Activated T-helper 2 cell treated with anti-CD3 and anti-CD28 coated beads, Interferon-gamma antibody, Interleukin-2, Interleukin-4, amounts not matched to agents 10 μg/mL and 5 μg/mL and 100 μg/mL, durations not matched to agents 14 hours and 24 hours and 36 hours (primary cell): ENCODE results near the gene SH2D5. TPM values are rescaled to one million over a fixed set of nuclear protein-coding genes. Genes with fewer than 3 reads are reported as not detected.

Experiments used
- DNase-seq: peaks from one replicate; pipeline ENCODE4 v3.0.0; 2021; ENCODE audit warnings: low spot score
- H3K27ac Mint-ChIP-seq: one replicate; pipeline ENCODE4 v1.8.0; 2021; ENCODE audit warnings: mixed read lengths
- H3K27me3 Mint-ChIP-seq: one replicate; pipeline ENCODE4 v1.8.0; 2021; ENCODE audit warnings: low read depth, mixed read lengths
- H3K36me3 Mint-ChIP-seq: one replicate; pipeline ENCODE4 v1.8.0; 2021; ENCODE audit warnings: low read depth, mixed read lengths
- H3K4me1 Mint-ChIP-seq: one replicate; pipeline ENCODE4 v1.8.0; 2021; ENCODE audit warnings: low read depth, mixed read lengths
- H3K4me3 Mint-ChIP-seq: one replicate; pipeline ENCODE4 v1.8.0; 2021; ENCODE audit warnings: low read depth, mild to moderate bottlenecking, moderate library complexity, mixed read lengths
- H3K9me3 Mint-ChIP-seq: one replicate; pipeline ENCODE4 v1.8.0; 2021; ENCODE audit warnings: mixed read lengths
- intact Hi-C: fragments of 100-400 bp; cut with micrococcal nuclease; formaldehyde crosslinking; loops from one replicate; pipeline ENCODE4 v1.15.1; 2023
- total RNA-seq: library from RNA; stranded (reverse); gene quantifications from 2 replicates; pipeline ENCODE4 v1.2.3, GENCODE V29; 2022

The SH2D5 gene
- 0.05 and 0.16 TPM in 2 replicates for total RNA-seq

DNA sequence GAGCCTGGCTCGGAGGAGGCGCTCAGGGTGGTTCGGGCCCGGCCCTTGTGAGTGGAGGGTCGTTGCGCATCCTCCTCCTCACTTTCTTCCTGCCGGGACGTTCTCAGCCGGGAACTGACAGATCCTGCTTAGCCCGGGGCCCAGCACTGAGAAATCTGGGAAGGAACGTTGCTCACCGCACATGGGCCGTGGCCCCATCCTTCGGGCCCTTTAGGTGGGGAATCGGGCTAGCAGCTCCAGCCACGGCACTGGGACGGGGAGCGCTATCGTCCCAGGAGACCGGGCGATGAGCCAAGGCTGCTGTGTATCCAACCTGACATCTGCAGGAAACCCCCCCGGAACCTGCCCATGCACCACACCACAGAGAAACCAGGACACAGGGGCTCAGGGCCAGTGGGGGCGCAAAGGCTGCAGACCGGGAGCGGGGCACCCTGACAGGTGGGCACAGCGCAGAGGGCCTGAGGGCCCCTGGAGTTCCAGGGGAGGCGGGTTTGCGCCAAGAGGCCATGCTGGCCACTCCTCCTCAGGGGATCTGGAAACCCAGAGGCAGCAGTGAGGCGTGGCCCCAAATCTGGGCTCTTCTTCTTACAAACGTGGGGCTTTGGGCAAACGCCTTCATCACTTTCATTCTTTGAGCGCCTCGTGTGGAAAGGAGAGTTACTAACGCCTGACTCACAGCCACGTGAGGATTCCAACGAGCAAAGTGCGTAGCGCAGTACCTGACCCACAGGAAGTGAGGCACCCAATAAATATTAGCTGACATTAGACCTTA, at the start of gene SH2D5:
TSS of gene SH2D5 (minus strand) at position 116 of the 772 bp plus-strand sequence. CDS start 4,659 bp downstream, outside the sequence.
- peaks cover 37% of the 10 kb centered on the region for H3K27me3 Mint-ChIP-seq
- peak; percentile 60 for DNase-seq

DNA sequence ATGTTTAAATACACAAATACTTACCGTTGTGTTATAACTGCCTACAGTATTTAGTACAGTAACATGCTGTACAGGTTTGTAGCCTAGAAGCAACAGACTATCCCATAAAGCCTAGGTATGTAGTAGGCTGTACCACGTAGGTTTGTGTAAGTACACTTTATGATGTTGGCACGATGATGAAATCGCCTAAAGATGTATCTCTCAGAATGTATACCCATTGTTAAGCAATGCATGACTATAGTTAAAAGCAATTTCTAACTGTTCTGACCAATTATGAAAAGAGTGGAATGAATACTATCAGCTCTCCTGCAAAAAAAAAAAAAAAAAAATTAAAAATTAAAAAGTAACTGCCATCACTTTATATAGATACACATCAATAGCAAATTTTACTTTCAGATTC, 43.2 kb upstream of the SH2D5 start:
- Mint-ChIP-seq H3K36me3 (peaks cover 77% of the 10 kb centered on the region), H3K27me3 (no peaks in the 10 kb centered on the region), H3K9me3 (no peaks in the 10 kb centered on the region), H3K4me1 (peaks cover 19% of the 10 kb centered on the region), H3K4me3 (no peak overlapping the region), H3K27ac (no peak overlapping the region)
- intact Hi-C loops, result no loop called here
- no peak for DNase-seq

More for the DNA sequence above, at the start of gene SH2D5:
- Mint-ChIP-seq H3K4me1 (peaks cover 11% of the 10 kb centered on the region), H3K4me3 (peak within 1 kb of the TSS; percentile 84), H3K27ac (no peak within 1 kb of the TSS), H3K36me3 (peaks cover 19% of the 10 kb centered on the region), H3K9me3 (no peaks in the 10 kb centered on the region)
- intact Hi-C loops, result loop anchor here (2.0 kb wide), 1 partner anchor 54 kb away; the partner anchor contains the start of gene HP1BP3

DNA sequence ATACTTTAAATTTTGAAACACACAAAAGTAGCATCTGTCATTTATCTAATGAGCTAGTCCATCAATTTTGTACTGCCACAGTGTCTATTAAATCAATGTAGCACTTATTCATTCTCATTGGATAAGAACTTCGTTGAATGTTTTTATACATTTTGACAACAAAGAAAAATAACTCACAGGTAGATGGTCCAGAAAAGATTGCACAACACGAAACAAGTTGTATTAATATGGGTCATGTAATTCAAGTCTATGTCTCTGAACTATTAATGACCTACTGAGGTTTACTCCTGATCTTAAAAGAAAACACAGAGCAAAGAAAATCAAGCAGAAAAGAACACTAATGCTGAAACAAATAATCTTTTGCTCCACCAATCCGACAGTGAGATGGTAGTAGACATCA, 39.3 kb upstream of the SH2D5 start:
- H3K4me1 Mint-ChIP-seq, result peaks cover 3% of the 10 kb centered on the region
- H3K27ac Mint-ChIP-seq, result no peak overlapping the region
- no peaks in the 10 kb centered on the region for H3K27me3 Mint-ChIP-seq
- no peaks in the 10 kb centered on the region for H3K9me3 Mint-ChIP-seq
- no peak overlapping the region for H3K4me3 Mint-ChIP-seq
- DNase-seq, result no peak
- H3K36me3 Mint-ChIP-seq, result peaks cover 75% of the 10 kb centered on the region
- intact Hi-C loops, result no loop called here

DNA sequence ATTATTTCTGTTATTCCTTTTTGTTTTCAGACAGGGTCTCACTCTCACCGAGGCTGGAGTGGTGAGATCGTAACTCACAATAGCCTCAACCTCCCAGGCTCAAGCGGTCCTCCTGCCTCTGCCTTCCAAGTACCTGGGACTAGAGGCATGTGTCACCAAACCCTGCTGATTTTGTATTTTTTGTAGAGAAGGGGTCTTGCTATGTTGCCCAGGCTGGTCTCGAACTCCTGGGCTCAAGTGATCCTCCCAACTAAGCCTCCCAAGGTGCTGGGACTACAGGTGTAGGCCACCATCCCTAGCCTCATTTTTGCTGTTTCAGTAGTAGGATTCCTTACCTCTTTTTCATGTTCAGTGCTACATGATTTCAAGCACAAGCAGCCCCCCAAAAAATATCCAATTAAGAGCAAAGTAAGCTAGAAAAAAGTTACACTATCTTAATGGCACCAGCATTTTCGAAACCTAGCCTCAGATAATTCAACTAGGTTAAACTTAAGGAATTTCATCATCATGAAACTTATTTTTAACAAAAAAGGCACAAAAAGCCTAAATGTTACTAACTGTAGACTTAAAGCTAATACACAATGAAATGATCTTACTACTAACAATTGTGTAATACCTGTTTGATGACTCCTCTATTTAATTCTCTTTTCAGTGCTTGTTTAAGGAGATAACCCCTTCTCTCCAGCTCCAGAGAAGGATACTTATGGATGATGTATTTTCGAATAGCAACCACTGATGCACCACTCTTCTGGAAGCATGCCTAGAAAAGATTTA, 38.0 kb upstream of the SH2D5 start:
- DNase-seq, result no peak
- Mint-ChIP-seq H3K36me3 (peaks cover 78% of the 10 kb centered on the region), H3K4me1 (no peaks in the 10 kb centered on the region), H3K9me3 (no peaks in the 10 kb centered on the region), H3K27ac (no peak overlapping the region), H3K4me3 (no peak overlapping the region), H3K27me3 (no peaks in the 10 kb centered on the region)
- intact Hi-C loops, result no loop called here

DNA sequence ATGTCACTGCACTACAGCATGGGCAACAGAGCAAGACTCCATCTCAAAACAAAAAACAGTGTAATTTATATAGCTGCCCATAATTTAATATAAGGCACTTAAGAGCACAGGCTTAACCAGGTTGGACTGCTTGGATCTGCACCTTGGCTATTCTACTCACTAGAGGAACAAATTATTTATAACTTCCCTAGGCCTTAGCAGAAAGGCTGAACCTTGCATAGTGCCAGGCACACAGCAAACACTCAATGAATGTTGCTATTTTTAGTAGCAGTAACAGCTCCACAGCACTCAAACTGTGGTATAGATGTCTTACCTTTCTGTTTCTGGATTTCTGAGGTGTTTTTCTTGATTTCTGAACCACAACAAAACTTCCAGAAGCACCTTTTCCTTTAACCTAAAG, 34.8 kb upstream of the SH2D5 start:
- H3K36me3 Mint-ChIP-seq, result peaks cover 80% of the 10 kb centered on the region
- no peaks in the 10 kb centered on the region for H3K27me3 Mint-ChIP-seq
- DNase-seq, result no peak
- no peak overlapping the region for H3K4me3 Mint-ChIP-seq
- no peak overlapping the region for H3K27ac Mint-ChIP-seq
- no peaks in the 10 kb centered on the region for H3K4me1 Mint-ChIP-seq
- no peaks in the 10 kb centered on the region for H3K9me3 Mint-ChIP-seq
- intact Hi-C loops, result no loop called here

DNA sequence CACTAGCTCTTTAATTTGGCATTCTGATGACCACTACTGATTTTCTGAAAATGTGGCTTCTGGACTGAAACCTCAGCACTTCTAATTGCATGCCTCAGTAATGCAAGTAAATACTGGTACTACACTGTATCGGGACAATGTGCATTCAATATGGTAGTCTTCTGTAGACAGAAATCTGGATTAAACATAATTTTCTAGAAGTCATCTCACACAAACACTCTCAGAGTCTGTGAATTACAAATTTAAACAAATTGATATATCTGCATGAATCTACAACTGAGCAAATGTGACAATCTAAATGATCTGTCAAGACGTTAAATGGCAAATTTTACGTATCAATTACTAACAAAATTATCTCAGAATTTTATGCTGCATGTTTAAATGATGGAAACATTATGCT, 30.9 kb upstream of the SH2D5 start:
- no peaks in the 10 kb centered on the region for H3K4me1 Mint-ChIP-seq
- no peaks in the 10 kb centered on the region for H3K9me3 Mint-ChIP-seq
- no peak for DNase-seq
- intact Hi-C loops, result no loop called here
- H3K27ac Mint-ChIP-seq, result no peak overlapping the region
- no peak overlapping the region for H3K4me3 Mint-ChIP-seq
- H3K27me3 Mint-ChIP-seq, result no peaks in the 10 kb centered on the region
- peaks cover 80% of the 10 kb centered on the region for H3K36me3 Mint-ChIP-seq

DNA sequence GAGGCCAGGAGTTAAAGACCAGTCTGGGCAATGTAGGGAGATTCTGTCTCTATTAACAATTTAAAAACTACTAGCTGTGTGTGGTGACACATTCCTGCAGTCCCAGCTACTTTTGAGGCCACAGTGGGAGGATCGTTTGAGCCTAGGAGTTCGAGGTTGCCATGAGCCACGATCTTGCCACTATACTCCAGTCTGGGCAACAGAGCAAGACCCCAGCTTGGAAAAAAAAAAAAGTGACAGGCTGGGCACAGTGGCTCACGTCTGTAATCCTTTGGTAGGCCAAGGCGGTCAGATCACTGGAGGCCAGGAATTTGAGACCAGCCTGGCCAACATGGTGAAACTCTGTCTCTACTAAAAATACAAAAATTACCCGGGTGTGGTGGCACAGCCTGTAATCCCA, 27.8 kb upstream of the SH2D5 start:
- no peak overlapping the region for H3K27ac Mint-ChIP-seq
- H3K27me3 Mint-ChIP-seq, result no peaks in the 10 kb centered on the region
- H3K4me1 Mint-ChIP-seq, result no peaks in the 10 kb centered on the region
- H3K9me3 Mint-ChIP-seq, result no peaks in the 10 kb centered on the region
- intact Hi-C loops, result no loop called here
- peaks cover 78% of the 10 kb centered on the region for H3K36me3 Mint-ChIP-seq
- no peak overlapping the region for H3K4me3 Mint-ChIP-seq
- no peak for DNase-seq

DNA sequence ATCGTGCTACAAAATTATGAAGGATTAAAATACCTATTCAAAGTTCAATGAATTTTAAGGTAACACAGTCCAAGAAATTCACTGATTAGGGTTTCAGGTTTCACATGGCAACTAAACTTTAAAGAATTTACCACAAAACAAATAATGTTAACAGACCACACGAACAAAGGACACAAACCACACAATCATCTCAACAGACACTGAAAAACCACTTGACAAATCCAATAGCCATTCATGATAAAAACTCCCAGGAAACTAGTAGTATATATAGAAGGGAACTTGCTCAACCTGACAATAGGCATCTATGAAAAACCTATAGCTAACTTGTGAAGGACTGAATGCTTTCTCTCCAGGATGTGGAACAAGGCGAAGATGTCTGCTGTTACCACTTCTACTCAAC, 21.1 kb upstream of the SH2D5 start:
- Mint-ChIP-seq H3K27me3 (no peaks in the 10 kb centered on the region), H3K9me3 (no peaks in the 10 kb centered on the region), H3K4me3 (no peak overlapping the region), H3K36me3 (peaks cover 54% of the 10 kb centered on the region), H3K27ac (no peak overlapping the region), H3K4me1 (peaks cover 3% of the 10 kb centered on the region)
- DNase-seq, result no peak
- intact Hi-C loops, result no loop called here

DNA sequence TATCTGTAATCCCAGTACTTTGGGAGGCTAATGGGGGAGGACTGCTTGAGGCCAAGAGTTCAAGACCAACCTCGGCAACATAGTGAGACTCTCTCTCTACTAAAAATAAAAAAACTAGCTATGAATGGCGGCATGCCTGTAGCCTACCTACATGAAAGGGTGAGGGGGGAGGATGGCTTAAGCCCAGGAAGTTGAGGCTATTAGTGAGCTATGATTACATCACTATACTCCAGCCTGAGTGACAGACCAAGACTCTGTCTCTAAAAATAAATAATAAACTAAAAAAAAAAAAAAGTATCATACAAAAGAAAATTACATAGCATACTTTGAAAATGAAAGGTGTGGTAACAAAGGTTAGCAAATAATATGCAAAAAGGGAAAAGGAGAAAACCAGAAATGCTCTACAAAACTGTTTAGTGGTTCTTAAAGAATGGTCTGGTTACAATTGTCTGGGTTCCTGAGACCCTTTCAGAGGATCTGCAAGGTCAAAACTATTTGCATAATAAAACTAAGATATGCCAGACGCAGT, 19.0 kb upstream of the SH2D5 start:
- no peak for DNase-seq
- H3K27me3 Mint-ChIP-seq, result no peaks in the 10 kb centered on the region
- no peaks in the 10 kb centered on the region for H3K9me3 Mint-ChIP-seq
- H3K27ac Mint-ChIP-seq, result no peak overlapping the region
- peaks cover 3% of the 10 kb centered on the region for H3K4me1 Mint-ChIP-seq
- intact Hi-C loops, result no loop called here
- peaks cover 61% of the 10 kb centered on the region for H3K36me3 Mint-ChIP-seq
- no peak overlapping the region for H3K4me3 Mint-ChIP-seq

DNA sequence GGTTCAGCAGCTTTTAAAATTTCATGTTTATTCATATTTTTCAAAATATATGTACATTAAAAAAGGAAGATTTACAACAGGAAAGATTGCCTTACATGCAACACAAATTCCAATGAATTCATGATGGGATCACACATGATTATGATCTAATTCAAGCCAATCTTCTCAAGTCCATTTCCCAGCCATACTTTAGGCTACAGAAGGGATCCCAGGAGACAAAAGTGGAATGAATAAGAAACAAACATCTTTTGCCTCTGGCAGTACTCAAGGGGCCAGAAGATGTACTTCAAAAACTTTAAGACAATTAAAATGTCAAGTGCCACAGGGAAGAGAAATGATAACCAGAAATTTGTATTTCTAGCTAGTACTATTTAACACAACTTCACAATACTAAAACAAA, 10.2 kb upstream of the SH2D5 start:
- intact Hi-C loops, result no loop called here
- H3K36me3 Mint-ChIP-seq, result peaks cover 73% of the 10 kb centered on the region
- no peak for DNase-seq
- H3K4me1 Mint-ChIP-seq, result peaks cover 2% of the 10 kb centered on the region
- no peaks in the 10 kb centered on the region for H3K27me3 Mint-ChIP-seq
- H3K9me3 Mint-ChIP-seq, result no peaks in the 10 kb centered on the region
- H3K4me3 Mint-ChIP-seq, result no peak overlapping the region
- H3K27ac Mint-ChIP-seq, result no peak overlapping the region

DNA sequence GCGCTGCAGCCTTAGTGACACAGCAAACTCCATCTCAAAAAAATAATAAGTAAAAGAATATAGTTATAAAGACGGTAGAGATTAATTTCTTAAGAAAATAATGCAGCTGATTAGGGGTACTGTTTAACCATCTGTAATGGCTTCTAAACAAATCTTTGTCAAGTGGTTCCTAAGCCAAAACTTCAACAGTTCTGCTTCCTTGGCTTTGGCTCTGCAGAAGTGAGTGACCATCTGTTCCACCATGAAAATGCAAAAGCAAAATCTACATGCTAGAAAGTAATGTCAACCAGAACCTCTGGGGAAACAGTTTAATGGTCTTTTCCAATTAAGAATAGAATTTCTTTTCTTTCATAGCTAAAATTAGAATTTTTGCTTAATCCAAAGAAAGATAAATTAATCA, 8.3 kb upstream of the SH2D5 start:
- Mint-ChIP-seq H3K4me1 (peaks cover 2% of the 10 kb centered on the region), H3K4me3 (no peak overlapping the region), H3K9me3 (no peaks in the 10 kb centered on the region), H3K27ac (no peak overlapping the region), H3K36me3 (peaks cover 69% of the 10 kb centered on the region), H3K27me3 (no peaks in the 10 kb centered on the region)
- no peak for DNase-seq
- intact Hi-C loops, result no loop called here

DNA sequence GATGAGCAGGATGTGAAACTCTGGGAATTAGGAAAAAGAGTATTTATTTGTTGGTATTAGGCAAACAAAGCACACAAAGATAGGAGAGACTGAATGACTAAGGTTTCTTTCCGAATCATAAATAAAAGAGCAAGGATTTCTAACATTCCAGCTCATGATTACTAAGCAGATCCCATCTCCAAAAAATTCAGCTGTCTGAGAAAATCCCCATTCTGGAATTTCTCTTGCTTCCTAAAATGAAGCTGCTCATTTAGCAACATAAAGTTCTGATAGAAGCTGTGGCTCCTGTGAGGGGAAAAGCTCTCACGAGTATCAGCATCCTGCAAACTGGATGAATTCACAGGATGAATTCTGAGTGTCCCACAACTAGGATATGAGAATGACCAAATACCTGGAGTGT, 6.7 kb upstream of the SH2D5 start:
- Mint-ChIP-seq H3K4me3 (no peak overlapping the region), H3K4me1 (peaks cover 2% of the 10 kb centered on the region), H3K36me3 (peaks cover 58% of the 10 kb centered on the region), H3K27ac (no peak overlapping the region), H3K27me3 (no peaks in the 10 kb centered on the region), H3K9me3 (no peaks in the 10 kb centered on the region)
- intact Hi-C loops, result no loop called here
- no peak for DNase-seq

DNA sequence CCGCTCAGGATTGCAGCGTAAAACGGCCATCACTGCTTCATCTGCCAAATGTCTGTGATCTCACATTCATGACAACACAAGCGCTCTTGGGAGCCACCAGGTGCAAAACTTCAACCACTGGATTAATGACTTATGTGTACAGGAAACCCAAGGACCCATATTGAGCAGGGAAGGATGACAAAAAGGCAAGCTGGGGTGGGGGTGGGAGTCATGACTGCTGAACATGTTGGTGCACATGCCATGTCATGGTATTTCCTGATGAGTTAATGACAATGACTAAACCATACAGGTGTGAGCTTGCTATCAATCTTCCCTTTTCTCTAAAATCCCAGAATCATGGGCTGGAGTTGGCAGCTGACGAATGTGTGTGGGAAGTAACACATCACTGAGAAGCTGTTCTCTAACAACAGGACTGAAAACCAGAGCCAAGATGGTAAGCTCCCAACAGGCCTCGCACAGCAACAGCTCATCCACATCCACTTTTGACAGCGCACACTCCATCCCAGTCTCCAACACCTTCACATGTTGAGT, 3.1 kb upstream of the SH2D5 start:
- Mint-ChIP-seq H3K27ac (no peak overlapping the region), H3K4me3 (no peak overlapping the region), H3K9me3 (no peaks in the 10 kb centered on the region), H3K36me3 (peaks cover 37% of the 10 kb centered on the region), H3K4me1 (peaks cover 11% of the 10 kb centered on the region), H3K27me3 (peaks cover 13% of the 10 kb centered on the region)
- intact Hi-C loops, result no loop called here
- DNase-seq, result no peak
